Right ventricle myocardium superior (tissue), 1 donor: Measurements from ENCODE around the gene C17orf67. TPM values are rescaled to one million over a fixed set of nuclear protein-coding genes. Genes with fewer than 3 reads are reported as not detected.

Experiments used
- ATAC-seq: fragments of 200-7000 bp; cut with Tn5 transposase; one replicate; pipeline ENCODE4 v1.9.1; 2020; ENCODE audit warnings: mild to moderate bottlenecking; ENCODE audit not compliant: poor library complexity
- DNase-seq: peaks from one replicate; pipeline ENCODE4 v3.0.0-alpha.2; 2020
- intact Hi-C: fragments of 100-400 bp; cut with DNase I; formaldehyde crosslinking; loops from one replicate; pipeline ENCODE4 v1.11.2; 2022
- total RNA-seq: library from RNA; stranded (reverse); fragmentation: NEBNext Ultra II Directional; extraction: Animal tissue kit (Norgen Biotek cat#: 25700); gene quantifications from one replicate; pipeline ENCODE4 v1.2.1, GENCODE V29; 2021
- donor health status: DM: no; HTN: yes; CAD: no; lungs with severe emphysema.

C17orf67 gene
- total RNA-seq, 1 donor from 2014 or later = 1.1 TPM

- DNase-seq (no peak), ATAC-seq (no peak)
- intact Hi-C loops = no loop called here
These were observed 1.5 kb upstream of the C17orf67 start for GRCh38 chr17:56835264-56835585.

- ATAC-seq = peak; percentile 30
- DNase-seq = peak; percentile 66
These were observed 902 bp upstream of the C17orf67 start for GRCh38 chr17:56834380-56835263.

GRCh38 chr17:56833057-56833808 lies 487 bp downstream of the C17orf67 start:
- peak; percentile 48 for ATAC-seq
- intact Hi-C loops = no loop called here
- peak; percentile 81 for DNase-seq

More at GRCh38 chr17:56834380-56835263, 902 bp upstream of the C17orf67 start:
- intact Hi-C loops = no loop called here

GRCh38 chr17:56832446-56832845 lies 1.3 kb downstream of the C17orf67 start:
- intact Hi-C loops = no loop called here
- no peak for ATAC-seq

GRCh38 chr17:56831369-56832095 lies 2.2 kb downstream of the C17orf67 start:
- ATAC-seq (no peak), DNase-seq (no peak)
- intact Hi-C loops = no loop called here

More at GRCh38 chr17:56832446-56832845, 1.3 kb downstream of the C17orf67 start:
- DNase-seq = no peak

- intact Hi-C loops = no loop called here
- DNase-seq (no peak), ATAC-seq (no peak)
These were observed 2.9 kb downstream of the C17orf67 start for GRCh38 chr17:56830726-56831368.

GRCh38 chr17:56826611-56827414 lies 6.9 kb downstream of the C17orf67 start:
- intact Hi-C loops = no loop called here
- DNase-seq (no peak), ATAC-seq (no peak)

GRCh38 chr17:56824503-56824902 lies 9.2 kb downstream of the C17orf67 start:
- DNase-seq (no peak), ATAC-seq (no peak)
- intact Hi-C loops = no loop called here

GRCh38 chr17:56823848-56824247 lies 9.9 kb downstream of the C17orf67 start:
- ATAC-seq = no peak
- no peak for DNase-seq
- intact Hi-C loops = no loop called here

- intact Hi-C loops = no loop called here
- DNase-seq (no peak), ATAC-seq (peak; percentile 28)
These were observed 11.0 kb downstream of the C17orf67 start for GRCh38 chr17:56822725-56823124.

- DNase-seq (no peak), ATAC-seq (no peak)
- intact Hi-C loops = no loop called here
These were observed 11.7 kb downstream of the C17orf67 start for GRCh38 chr17:56821847-56822534.

- DNase-seq (no peak), ATAC-seq (no peak)
- intact Hi-C loops = no loop called here
These were observed 13.5 kb downstream of the C17orf67 start for GRCh38 chr17:56820207-56820606.

GRCh38 chr17:56819431-56820145 lies 14.1 kb downstream of the C17orf67 start:
- no peak for DNase-seq
- peak; percentile 93 for ATAC-seq
- intact Hi-C loops = loop anchor here (2.0 kb wide), 1 partner anchor 121 kb away; no protein-coding TSS in a partner anchor

- no peak for ATAC-seq
- DNase-seq = no peak
- intact Hi-C loops = loop anchor here (2.0 kb wide), 1 partner anchor 122 kb away; no protein-coding TSS in a partner anchor
These were observed 14.7 kb downstream of the C17orf67 start for GRCh38 chr17:56819030-56819429.

- DNase-seq = no peak
- ATAC-seq = no peak
- intact Hi-C loops = no loop called here
These were observed 16.7 kb downstream of the C17orf67 start for GRCh38 chr17:56817066-56817465.

- DNase-seq (no peak), ATAC-seq (no peak)
- intact Hi-C loops = no loop called here
These were observed 18.0 kb downstream of the C17orf67 start for GRCh38 chr17:56815711-56816110.

- intact Hi-C loops = no loop called here
- ATAC-seq (no peak), DNase-seq (no peak)
These were observed 20.8 kb downstream of the C17orf67 start for GRCh38 chr17:56812901-56813388.
